ENCODE data around the gene FLOT1.
"Not testable (repeated sequence)": the region's sequence is repeated elsewhere in the genome, so short reads cannot be mapped to it uniquely, and the experiment has no call there.

- not testable (repeated sequence) for TF ChIP-seq EZH2 (IDR thresholded peaks at IDR 0.05; ENCODE audit: borderline replicate concordance, low read depth, low read length, severe bottlenecking); CTCF (IDR thresholded peaks at IDR 0.05; ENCODE audit: extremely low read depth in 1 of 2, insufficient read depth in 1 of 2, low read depth in 1 of 2, low read length in 2 of 2)
Measured at GRCh38 chr6:30722025-30722279, 20.5 kb downstream of the FLOT1 start.
